ENCODE data around the gene IL1RAPL1. TPM values are rescaled to one million over a fixed set of nuclear protein-coding genes. Genes with fewer than 3 reads are reported as not detected.

IL1RAPL1 gene
- total and polyA plus RNA-seq, 8 donors = 0.06 to 3.3 (median 0.31) TPM; not detected in 3

DNA sequence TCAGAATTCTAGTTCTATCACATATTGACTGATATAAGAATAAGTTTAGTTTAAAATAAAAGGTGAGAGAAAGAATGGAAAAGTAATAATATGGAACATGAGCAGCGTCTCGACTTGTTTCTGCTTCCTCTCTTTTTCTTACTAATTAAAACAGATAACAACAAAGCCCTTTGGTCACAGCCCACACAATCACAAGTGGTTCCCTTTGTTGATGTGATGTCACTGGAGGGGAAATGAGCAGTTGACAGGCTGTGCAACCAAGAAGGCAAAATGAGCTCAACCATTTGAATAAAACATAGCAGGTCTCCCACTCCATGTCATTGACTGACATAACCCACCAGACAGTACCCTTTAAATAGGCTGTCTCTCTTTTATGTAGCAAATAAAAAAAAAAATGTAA, 1285.6 kb downstream of the IL1RAPL1 start:
- no peaks in the 10 kb centered on the region for H3K9me3 ChIP-seq
- no peak overlapping the region for H3K27ac ChIP-seq
- H3K4me3 ChIP-seq = no peak overlapping the region
- TF ChIP-seq, protein P1, sequence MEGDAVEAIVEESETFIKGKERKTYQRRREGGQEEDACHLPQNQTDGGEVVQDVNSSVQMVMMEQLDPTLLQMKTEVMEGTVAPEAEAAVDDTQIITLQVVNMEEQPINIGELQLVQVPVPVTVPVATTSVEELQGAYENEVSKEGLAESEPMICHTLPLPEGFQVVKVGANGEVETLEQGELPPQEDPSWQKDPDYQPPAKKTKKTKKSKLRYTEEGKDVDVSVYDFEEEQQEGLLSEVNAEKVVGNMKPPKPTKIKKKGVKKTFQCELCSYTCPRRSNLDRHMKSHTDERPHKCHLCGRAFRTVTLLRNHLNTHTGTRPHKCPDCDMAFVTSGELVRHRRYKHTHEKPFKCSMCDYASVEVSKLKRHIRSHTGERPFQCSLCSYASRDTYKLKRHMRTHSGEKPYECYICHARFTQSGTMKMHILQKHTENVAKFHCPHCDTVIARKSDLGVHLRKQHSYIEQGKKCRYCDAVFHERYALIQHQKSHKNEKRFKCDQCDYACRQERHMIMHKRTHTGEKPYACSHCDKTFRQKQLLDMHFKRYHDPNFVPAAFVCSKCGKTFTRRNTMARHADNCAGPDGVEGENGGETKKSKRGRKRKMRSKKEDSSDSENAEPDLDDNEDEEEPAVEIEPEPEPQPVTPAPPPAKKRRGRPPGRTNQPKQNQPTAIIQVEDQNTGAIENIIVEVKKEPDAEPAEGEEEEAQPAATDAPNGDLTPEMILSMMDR (IDR thresholded peaks at IDR 0.05) = no peak
- TF ChIP-seq EP300 (IDR thresholded peaks at IDR 0.05) = no peak
- no peak for TF ChIP-seq POLR2A (IDR thresholded peaks at IDR 0.05)
- TF ChIP-seq POLR2AphosphoS5 (IDR thresholded peaks at IDR 0.05) = no peak
- intact Hi-C loops (cut with DNase I; ENCODE audit: low total_unique reads) = no loop called here
- H3K36me3 ChIP-seq = no peaks in the 10 kb centered on the region
- no peaks in the 10 kb centered on the region for H3K27me3 ChIP-seq
- DNase-seq = no peak
- no peaks in the 10 kb centered on the region for H3K4me1 ChIP-seq
- WGBS, 5 donors = 73 to 96% (median 83%) methylated on average over 2 of the region's 2 CpGs

GRCh38 chrX:29876733-29877132, 1289.5 kb downstream of the IL1RAPL1 start:
- Histone ChIP-seq H3K27me3 (no peaks in the 10 kb centered on the region), H3K27ac (no peak overlapping the region), H3K9me3 (no peaks in the 10 kb centered on the region), H3K36me3 (no peaks in the 10 kb centered on the region), H3K4me3 (no peak overlapping the region), H3K4me1 (no peaks in the 10 kb centered on the region)
- intact Hi-C loops (cut with DNase I; ENCODE audit: low total_unique reads) = no loop called here
- TF ChIP-seq EP300 (IDR thresholded peaks at IDR 0.05) (no peak), POLR2A (IDR thresholded peaks at IDR 0.05) (no peak), POLR2AphosphoS5 (IDR thresholded peaks at IDR 0.05) (no peak)
- TF ChIP-seq, protein P1 (IDR thresholded peaks at IDR 0.05) = no peak
- WGBS, 5 donors = 31 to 57% (median 39%) methylated on average over 4 of the region's 4 CpGs
- peak in 1 of 2 donors; percentile 5 for DNase-seq

GRCh38 chrX:29880977-29881376, 1293.7 kb downstream of the IL1RAPL1 start:
- intact Hi-C loops (cut with DNase I; ENCODE audit: low total_unique reads) = no loop called here
- Histone ChIP-seq H3K9me3 (no peaks in the 10 kb centered on the region), H3K27ac (no peak overlapping the region), H3K27me3 (no peaks in the 10 kb centered on the region), H3K36me3 (no peaks in the 10 kb centered on the region), H3K4me1 (no peaks in the 10 kb centered on the region), H3K4me3 (no peak overlapping the region)
- TF ChIP-seq EP300 (IDR thresholded peaks at IDR 0.05) = no peak
- DNase-seq = no peak
- 55 to 90% (median 87%) methylated on average over 3 of the region's 3 CpGs for WGBS, 5 donors

DNA sequence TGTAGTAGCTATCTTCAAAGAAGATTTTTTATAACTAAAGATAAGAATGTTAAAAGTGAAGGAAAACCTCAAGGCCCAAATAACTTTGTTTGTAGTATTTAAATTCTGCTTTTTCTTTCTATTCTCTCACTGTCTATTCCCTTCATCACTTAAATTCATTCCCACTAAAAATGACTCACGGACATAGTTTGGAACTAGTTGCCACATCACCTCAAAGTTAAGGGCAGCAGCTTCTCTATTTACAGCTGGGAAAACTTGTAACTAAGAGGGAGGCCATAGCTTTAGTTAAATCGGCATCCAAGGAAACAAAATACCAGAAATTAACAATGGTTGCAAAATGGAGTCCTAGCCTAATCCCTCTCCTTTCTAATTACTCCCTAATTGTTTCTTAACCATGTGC, 1302.8 kb downstream of the IL1RAPL1 start:
- DNase-seq = no peak
- intact Hi-C loops (cut with DNase I; ENCODE audit: low total_unique reads) = no loop called here
- no peak overlapping the region for H3K27ac ChIP-seq
- TF ChIP-seq POLR2A (IDR thresholded peaks at IDR 0.05) (no peak), POLR2AphosphoS5 (IDR thresholded peaks at IDR 0.05) (no peak), EP300 (IDR thresholded peaks at IDR 0.05) (no peak)
- TF ChIP-seq, protein P1 (IDR thresholded peaks at IDR 0.05) = no peak
- no peaks in the 10 kb centered on the region for H3K9me3 ChIP-seq
- H3K4me1 ChIP-seq = no peaks in the 10 kb centered on the region
- H3K27me3 ChIP-seq = no peaks in the 10 kb centered on the region
- H3K4me3 ChIP-seq = no peak overlapping the region
- no peaks in the 10 kb centered on the region for H3K36me3 ChIP-seq
- 73 to 91% (median 81%) methylated on average over 2 of the region's 2 CpGs for WGBS, 5 donors

DNA sequence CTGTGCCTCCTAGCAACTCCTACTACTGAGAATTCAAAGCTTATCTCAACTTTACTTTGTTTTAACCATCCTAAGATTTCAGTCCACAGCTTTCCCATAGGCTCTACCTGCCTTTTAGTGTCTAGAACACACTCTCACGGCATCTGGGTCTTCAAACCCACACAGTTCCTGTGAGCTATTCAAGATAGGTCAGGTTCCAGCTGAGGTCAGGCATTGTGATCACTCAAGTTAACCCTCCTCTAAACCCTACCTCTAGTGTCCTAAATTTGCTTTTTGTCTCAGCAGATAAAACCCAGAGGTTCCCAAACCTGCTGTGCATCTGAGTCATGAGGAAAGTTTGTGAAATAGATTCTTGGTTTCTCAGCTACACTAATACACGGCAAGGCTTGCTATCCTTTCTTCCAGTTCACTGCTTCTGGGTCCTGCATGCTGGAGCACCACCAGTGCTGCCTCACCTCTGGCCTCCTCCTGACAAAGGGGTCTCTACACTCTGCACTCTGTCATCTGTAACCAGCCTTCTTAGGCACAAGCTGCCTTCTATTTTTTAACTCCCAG, 1303.5 kb downstream of the IL1RAPL1 start:
- intact Hi-C loops (cut with DNase I; ENCODE audit: low total_unique reads) = no loop called here
- Histone ChIP-seq H3K27ac (no peak overlapping the region), H3K9me3 (no peaks in the 10 kb centered on the region), H3K27me3 (no peaks in the 10 kb centered on the region), H3K4me1 (no peaks in the 10 kb centered on the region), H3K4me3 (no peak overlapping the region), H3K36me3 (no peaks in the 10 kb centered on the region)
- 62 to 83% (median 77%) methylated on average over 2 of the region's 2 CpGs for WGBS, 5 donors
- no peak for DNase-seq
- TF ChIP-seq EP300 (IDR thresholded peaks at IDR 0.05) = no peak
- TF ChIP-seq POLR2AphosphoS5 (IDR thresholded peaks at IDR 0.05) = no peak
- no peak for TF ChIP-seq POLR2A (IDR thresholded peaks at IDR 0.05)
- TF ChIP-seq, protein P1 (IDR thresholded peaks at IDR 0.05) = no peak
